Liver (tissue), 9 donors: ENCODE data around the gene PELI2. TPM values are rescaled to one million over a fixed set of nuclear protein-coding genes. Genes with fewer than 3 reads are reported as not detected.

Source experiments
- DNase-seq: peaks from one replicate; pipeline ENCODE4 v3.0.0-alpha.2; 2017; ENCODE audit warnings: low spot score
- H3K27ac ChIP-seq, 2 donors: one replicate each; pipeline ENCODE4 v1.7.0; 2013; ENCODE audit warnings: inconsistent platforms in 2 of 2, low read length in 2 of 2, control low read depth in 1 of 2, low read depth in 1 of 2, mild to moderate bottlenecking in 1 of 2
- H3K27me3 ChIP-seq, 4 donors: one replicate each; pipeline versions ENCODE4 v1.6.1 to v1.7.0; 2013; ENCODE audit warnings: low read length in 3 of 4, inconsistent platforms in 1 of 4, mild to moderate bottlenecking in 1 of 4, moderate library complexity in 1 of 4; ENCODE audit not compliant: control insufficient read depth in 4 of 4, insufficient read depth in 4 of 4
- H3K36me3 ChIP-seq, 4 donors: one replicate each; pipeline versions ENCODE4 v1.6.1 to v1.7.0; 2013; ENCODE audit warnings: low read length in 3 of 4, mild to moderate bottlenecking in 3 of 4, low read depth in 1 of 4, moderate library complexity in 1 of 4; ENCODE audit not compliant: control insufficient read depth in 4 of 4, insufficient read depth in 3 of 4
- H3K4me1 ChIP-seq, 4 donors: one replicate each; pipeline versions ENCODE4 v1.6.1 to v1.7.0; 2013; ENCODE audit warnings: low read length in 3 of 4, mild to moderate bottlenecking in 3 of 4, moderate library complexity in 1 of 4; ENCODE audit not compliant: control insufficient read depth in 4 of 4, insufficient read depth in 4 of 4
- H3K4me3 ChIP-seq, 3 donors: one replicate each; pipeline versions ENCODE4 v1.6.1 to v1.7.0; 2013; ENCODE audit warnings: low read length in 3 of 3, control low read depth in 1 of 3, low read depth in 1 of 3, mild to moderate bottlenecking in 1 of 3
- H3K9ac ChIP-seq, 2 donors: one replicate each; pipeline ENCODE4 v1.7.0; 2013; ENCODE audit warnings: low read length in 2 of 2, mild to moderate bottlenecking in 2 of 2, moderate library complexity in 2 of 2, control low read depth in 1 of 2, low read depth in 1 of 2
- H3K9me3 ChIP-seq, 4 donors: one replicate each; pipeline versions ENCODE4 v1.6.1 to v1.7.0; 2013; ENCODE audit warnings: low read length in 3 of 4; ENCODE audit not compliant: control insufficient read depth in 4 of 4
- EGR1 ChIP-seq, 2 donors: IDR thresholded peaks; 2 replicates each; pipeline ENCODE4 v1.6.1; 2016 to 2018; ENCODE audit warnings: antibody characterized with exemption in 2 of 2, low read depth in 2 of 2
- FOXA1 ChIP-seq: IDR thresholded peaks from 2 replicates; pipeline ENCODE4 v1.6.1; 2016; ENCODE audit warnings: antibody characterized with exemption
- FOXA2 ChIP-seq: IDR thresholded peaks from 2 replicates; pipeline ENCODE4 v1.6.1; 2016; ENCODE audit warnings: antibody characterized with exemption
- GABPA ChIP-seq, 2 donors: IDR thresholded peaks in 1 of 2; conservative IDR thresholded peaks in 1 of 2; 2 replicates each; pipeline ENCODE4 v1.6.1; 2016; ENCODE audit warnings: antibody characterized with exemption in 2 of 2, mild to moderate bottlenecking in 1 of 2, moderate library complexity in 1 of 2
- HNF4A ChIP-seq, 2 donors: conservative IDR thresholded peaks; 2 replicates each; pipeline ENCODE4 v1.6.1; 2016; ENCODE audit warnings: antibody characterized with exemption in 2 of 2, mild to moderate bottlenecking in 2 of 2
- HNF4G ChIP-seq: IDR thresholded peaks from 2 replicates; pipeline ENCODE4 v1.6.1; 2016; ENCODE audit warnings: antibody characterized with exemption
- JUND ChIP-seq, 2 donors: IDR thresholded peaks; 2 replicates each; pipeline ENCODE4 v1.6.1; 2016; ENCODE audit warnings: antibody characterized with exemption in 2 of 2
- NR2F2 ChIP-seq: IDR thresholded peaks from 2 replicates; pipeline ENCODE4 v1.6.1; 2016; ENCODE audit warnings: antibody characterized with exemption
- RAD21 ChIP-seq, 2 donors: IDR thresholded peaks; 2 replicates each; pipeline ENCODE4 v1.6.1; 2016; ENCODE audit warnings: antibody characterized with exemption in 2 of 2, mild to moderate bottlenecking in 2 of 2
- RXRA ChIP-seq, 2 donors: IDR thresholded peaks; 2 replicates each; pipeline ENCODE4 v1.6.1; 2017 to 2018; ENCODE audit warnings: antibody characterized with exemption in 2 of 2, mild to moderate bottlenecking in 1 of 2
- SP1 ChIP-seq: IDR thresholded peaks from 2 replicates; pipeline ENCODE4 v1.6.1; 2018; ENCODE audit warnings: antibody characterized with exemption, mild to moderate bottlenecking
- TAF1 ChIP-seq: conservative IDR thresholded peaks from 2 replicates; pipeline ENCODE4 v1.6.1; 2016; ENCODE audit warnings: antibody characterized with exemption, mild to moderate bottlenecking
- YY1 ChIP-seq: IDR thresholded peaks from 2 replicates; pipeline ENCODE4 v1.6.1; 2016; ENCODE audit warnings: antibody characterized with exemption, mild to moderate bottlenecking
- WGBS: extraction: QIAGEN DNeasy Blood & Tissue Kit; methylation state at CpG from one replicate; pipeline ENCODE4 v1.1.7; 2013; 5-methylcytosine and 5-hydroxymethylcytosine counted together
- polyA plus RNA-seq, 2 donors: library from polyadenylated mRNA; stranded (reverse) in 1 of 2; unstranded in 1 of 2; fragments of 200-250 nt in 1 of 2; fragments of >200 nt in 1 of 2; fragmentation: Nextera tagmentation in 1 of 2; extraction: Ambion mirVana in 1 of 2; gene quantifications; one replicate each; pipeline versions ENCODE4 v1.2.1 to v1.2.3, GENCODE V29; 2013 to 2015
- total RNA-seq, 2 donors: library from RNA; depleted of rRNA; stranded (reverse); fragments of >200 nt; gene quantifications; one replicate each; pipeline ENCODE4 v1.2.3, GENCODE V29; 2014
- TF ChIP-seq, protein P1 (sequence below): fragments of 150-350 bp; IDR thresholded peaks from 2 replicates; pipeline ENCODE4 v1.5.1; 2017; ENCODE audit warnings: improper control_type of control experiment, low read depth, low read length; ENCODE audit not compliant: missing input control
- TF ChIP-seq, protein P2 (sequence below): IDR thresholded peaks from 2 replicates; pipeline ENCODE4 v1.6.1; 2016; ENCODE audit warnings: antibody characterized with exemption
- TF ChIP-seq, protein P3 (sequence below): IDR thresholded peaks from 2 replicates; pipeline ENCODE4 v1.6.1; 2016; ENCODE audit warnings: antibody characterized with exemption, mild to moderate bottlenecking
- TF ChIP-seq, protein P4 (sequence below): IDR thresholded peaks from 2 replicates; pipeline ENCODE4 v1.6.1; 2016; ENCODE audit warnings: antibody characterized with exemption
- TF ChIP-seq, protein P5 (sequence below): IDR thresholded peaks from 2 replicates; pipeline ENCODE4 v1.6.1; 2016; ENCODE audit warnings: antibody characterized with exemption
- donor health status: healthy.
- donor health status: healthy.
- donor health status: healthy.
- donor health status: healthy.
- donor health status: healthy.

Gene PELI2
- total and polyA plus RNA-seq, 4 donors, result 0.68 to 2.9 (median 1.2) TPM

DNA sequence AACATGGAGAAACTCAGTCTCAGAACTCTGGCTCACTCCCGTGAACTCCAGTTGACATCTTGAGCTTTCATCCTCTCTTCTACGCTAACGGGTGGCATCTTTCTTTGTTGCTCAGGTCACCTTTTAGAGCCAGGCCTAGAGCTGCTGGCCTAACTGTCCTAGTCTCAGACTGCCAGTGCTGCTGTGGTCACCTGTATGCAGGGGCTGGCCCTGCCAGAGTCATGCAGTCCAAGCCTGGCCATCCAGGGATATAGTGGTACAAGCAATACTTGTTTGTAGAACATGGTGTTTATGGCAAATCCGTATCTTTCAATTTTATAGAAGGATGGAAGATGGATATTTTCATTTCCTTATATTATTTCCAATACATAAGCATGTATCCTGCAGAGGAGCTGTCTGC lies 117.2 kb downstream of the PELI2 start:
- no peak for DNase-seq
- no peak for TF ChIP-seq FOXA2
- TF ChIP-seq, protein P1, sequence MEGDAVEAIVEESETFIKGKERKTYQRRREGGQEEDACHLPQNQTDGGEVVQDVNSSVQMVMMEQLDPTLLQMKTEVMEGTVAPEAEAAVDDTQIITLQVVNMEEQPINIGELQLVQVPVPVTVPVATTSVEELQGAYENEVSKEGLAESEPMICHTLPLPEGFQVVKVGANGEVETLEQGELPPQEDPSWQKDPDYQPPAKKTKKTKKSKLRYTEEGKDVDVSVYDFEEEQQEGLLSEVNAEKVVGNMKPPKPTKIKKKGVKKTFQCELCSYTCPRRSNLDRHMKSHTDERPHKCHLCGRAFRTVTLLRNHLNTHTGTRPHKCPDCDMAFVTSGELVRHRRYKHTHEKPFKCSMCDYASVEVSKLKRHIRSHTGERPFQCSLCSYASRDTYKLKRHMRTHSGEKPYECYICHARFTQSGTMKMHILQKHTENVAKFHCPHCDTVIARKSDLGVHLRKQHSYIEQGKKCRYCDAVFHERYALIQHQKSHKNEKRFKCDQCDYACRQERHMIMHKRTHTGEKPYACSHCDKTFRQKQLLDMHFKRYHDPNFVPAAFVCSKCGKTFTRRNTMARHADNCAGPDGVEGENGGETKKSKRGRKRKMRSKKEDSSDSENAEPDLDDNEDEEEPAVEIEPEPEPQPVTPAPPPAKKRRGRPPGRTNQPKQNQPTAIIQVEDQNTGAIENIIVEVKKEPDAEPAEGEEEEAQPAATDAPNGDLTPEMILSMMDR, result no peak
- TF ChIP-seq SP1, result no peak
- TF ChIP-seq, protein P2, sequence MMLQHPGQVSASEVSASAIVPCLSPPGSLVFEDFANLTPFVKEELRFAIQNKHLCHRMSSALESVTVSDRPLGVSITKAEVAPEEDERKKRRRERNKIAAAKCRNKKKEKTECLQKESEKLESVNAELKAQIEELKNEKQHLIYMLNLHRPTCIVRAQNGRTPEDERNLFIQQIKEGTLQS, result no peak
- TF ChIP-seq HNF4G, result no peak
- no peak for TF ChIP-seq YY1
- TF ChIP-seq JUND (IDR thresholded peaks at IDR 0.05), result no peak
- TF ChIP-seq, protein P3, sequence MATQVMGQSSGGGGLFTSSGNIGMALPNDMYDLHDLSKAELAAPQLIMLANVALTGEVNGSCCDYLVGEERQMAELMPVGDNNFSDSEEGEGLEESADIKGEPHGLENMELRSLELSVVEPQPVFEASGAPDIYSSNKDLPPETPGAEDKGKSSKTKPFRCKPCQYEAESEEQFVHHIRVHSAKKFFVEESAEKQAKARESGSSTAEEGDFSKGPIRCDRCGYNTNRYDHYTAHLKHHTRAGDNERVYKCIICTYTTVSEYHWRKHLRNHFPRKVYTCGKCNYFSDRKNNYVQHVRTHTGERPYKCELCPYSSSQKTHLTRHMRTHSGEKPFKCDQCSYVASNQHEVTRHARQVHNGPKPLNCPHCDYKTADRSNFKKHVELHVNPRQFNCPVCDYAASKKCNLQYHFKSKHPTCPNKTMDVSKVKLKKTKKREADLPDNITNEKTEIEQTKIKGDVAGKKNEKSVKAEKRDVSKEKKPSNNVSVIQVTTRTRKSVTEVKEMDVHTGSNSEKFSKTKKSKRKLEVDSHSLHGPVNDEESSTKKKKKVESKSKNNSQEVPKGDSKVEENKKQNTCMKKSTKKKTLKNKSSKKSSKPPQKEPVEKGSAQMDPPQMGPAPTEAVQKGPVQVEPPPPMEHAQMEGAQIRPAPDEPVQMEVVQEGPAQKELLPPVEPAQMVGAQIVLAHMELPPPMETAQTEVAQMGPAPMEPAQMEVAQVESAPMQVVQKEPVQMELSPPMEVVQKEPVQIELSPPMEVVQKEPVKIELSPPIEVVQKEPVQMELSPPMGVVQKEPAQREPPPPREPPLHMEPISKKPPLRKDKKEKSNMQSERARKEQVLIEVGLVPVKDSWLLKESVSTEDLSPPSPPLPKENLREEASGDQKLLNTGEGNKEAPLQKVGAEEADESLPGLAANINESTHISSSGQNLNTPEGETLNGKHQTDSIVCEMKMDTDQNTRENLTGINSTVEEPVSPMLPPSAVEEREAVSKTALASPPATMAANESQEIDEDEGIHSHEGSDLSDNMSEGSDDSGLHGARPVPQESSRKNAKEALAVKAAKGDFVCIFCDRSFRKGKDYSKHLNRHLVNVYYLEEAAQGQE, result no peak
- no peak for TF ChIP-seq FOXA1
- no peak for TF ChIP-seq RXRA (IDR thresholded peaks at IDR 0.05)
- no peak for TF ChIP-seq EGR1 (IDR thresholded peaks at IDR 0.05; ENCODE audit: low read depth in 2 of 2)
- TF ChIP-seq, protein P4, sequence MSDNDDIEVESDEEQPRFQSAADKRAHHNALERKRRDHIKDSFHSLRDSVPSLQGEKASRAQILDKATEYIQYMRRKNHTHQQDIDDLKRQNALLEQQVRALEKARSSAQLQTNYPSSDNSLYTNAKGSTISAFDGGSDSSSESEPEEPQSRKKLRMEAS, result no peak
- no peak for TF ChIP-seq NR2F2
- no peak for TF ChIP-seq RAD21 (IDR thresholded peaks at IDR 0.05)
- TF ChIP-seq, protein P5, sequence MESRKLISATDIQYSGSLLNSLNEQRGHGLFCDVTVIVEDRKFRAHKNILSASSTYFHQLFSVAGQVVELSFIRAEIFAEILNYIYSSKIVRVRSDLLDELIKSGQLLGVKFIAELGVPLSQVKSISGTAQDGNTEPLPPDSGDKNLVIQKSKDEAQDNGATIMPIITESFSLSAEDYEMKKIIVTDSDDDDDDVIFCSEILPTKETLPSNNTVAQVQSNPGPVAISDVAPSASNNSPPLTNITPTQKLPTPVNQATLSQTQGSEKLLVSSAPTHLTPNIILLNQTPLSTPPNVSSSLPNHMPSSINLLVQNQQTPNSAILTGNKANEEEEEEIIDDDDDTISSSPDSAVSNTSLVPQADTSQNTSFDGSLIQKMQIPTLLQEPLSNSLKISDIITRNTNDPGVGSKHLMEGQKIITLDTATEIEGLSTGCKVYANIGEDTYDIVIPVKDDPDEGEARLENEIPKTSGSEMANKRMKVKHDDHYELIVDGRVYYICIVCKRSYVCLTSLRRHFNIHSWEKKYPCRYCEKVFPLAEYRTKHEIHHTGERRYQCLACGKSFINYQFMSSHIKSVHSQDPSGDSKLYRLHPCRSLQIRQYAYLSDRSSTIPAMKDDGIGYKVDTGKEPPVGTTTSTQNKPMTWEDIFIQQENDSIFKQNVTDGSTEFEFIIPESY, result no peak
- no peak for TF ChIP-seq HNF4A (conservative IDR thresholded peaks at IDR 0.05)
- TF ChIP-seq TAF1, result no peak
- TF ChIP-seq GABPA (IDR thresholded peaks at IDR 0.05 in 1 of 2, conservative IDR thresholded peaks at IDR 0.05 in 1 of 2), result no peak

More for the DNA sequence above, 117.2 kb downstream of the PELI2 start:
- 82% methylated on average over 4 of the region's 4 CpGs for WGBS
- no peaks in the 10 kb centered on the region for H3K27me3 ChIP-seq
- no peaks in the 10 kb centered on the region for H3K9me3 ChIP-seq
- H3K4me3 ChIP-seq, result no peak overlapping the region
- H3K4me1 ChIP-seq, result no peaks in the 10 kb centered on the region
- H3K36me3 ChIP-seq, result no peaks in the 10 kb centered on the region
- H3K27ac ChIP-seq, result no peak overlapping the region
- H3K9ac ChIP-seq, result no peak overlapping the region
